HCT116 (cell line): ENCODE measurements around the gene MTPN. TPM values are rescaled to one million over a fixed set of nuclear protein-coding genes. Genes with fewer than 3 reads are reported as not detected.

Experiments used
- ATAC-seq: fragments of 200-7000 bp; cut with Tn5 transposase; 2 replicates; pipeline ENCODE4 v1.9.1; 2020; ENCODE audit warnings: mild to moderate bottlenecking, moderate library complexity
- BruUV-seq: library from RNA; stranded (reverse); fragments of 400-500 nt; replicated peaks from 2 replicates; lab custom pipeline; 2021; lab: Mats Ljungman, UMichigan
- CTCF ChIA-PET: fragments of 300-600 bp; sonication (Branson Sonifier 250); formaldehyde crosslinking; loops from one replicate; lab custom pipeline; 2021; ENCODE audit warnings: antibody characterized with exemption; lab: Charles Lee
- POLR2A ChIA-PET: fragments of 300-600, 350-600 bp; sonication (Branson Sonifier 250); formaldehyde crosslinking; loops from one replicate; lab custom pipeline; 2021; ENCODE audit warnings: antibody characterized with exemption; lab: Charles Lee
- RAD21 ChIA-PET, 2 experiments: fragments of 300-600 bp; sonication (Branson Sonifier 250); formaldehyde crosslinking; loops; one replicate each; lab custom pipeline; 2023; ENCODE audit warnings: low total read pairs in 2 of 2; ENCODE audit not compliant: uncharacterized antibody in 2 of 2, unreplicated experiment in 2 of 2, low non-redundant PET in 1 of 2; lab: Charles Lee
- DNase-seq: peaks from one replicate; pipeline ENCODE4 v3.0.0-alpha.2; 2010; ENCODE audit warnings: low read depth, low spot score
- H2AFZ ChIP-seq: fragments of 200-600 bp; shearing (Covaris generic), sonication (generic); 2 replicates; pipeline ENCODE4 v1.6.1; 2017; ENCODE audit warnings: low read depth, mixed run types, mixed read lengths, antibody characterized with exemption, low read length; ENCODE audit not compliant: poor library complexity, severe bottlenecking
- H3K27ac ChIP-seq: 2 replicates; pipeline ENCODE4 v1.5.1; 2012; ENCODE audit warnings: low read depth, low read length
- H3K27me3 ChIP-seq: fragments of 200-600 bp; sonication (generic); 2 replicates; pipeline ENCODE4 v1.6.1; 2016; ENCODE audit warnings: mixed run types, low read length, mixed read lengths; ENCODE audit not compliant: insufficient read depth
- H3K36me3 ChIP-seq, 2 experiments: fragments of 200-500 bp in 1 of 2; fragments of 200-600 bp in 1 of 2; sonication (Bioruptor generic) in 1 of 2; sonication (generic) in 1 of 2; 2 replicates each; pipeline versions ENCODE4 v1.5.1 to v1.6.1; 2014 to 2016; ENCODE audit warnings: low read length in 2 of 2, inconsistent platforms in 1 of 2, mixed read lengths in 1 of 2, mixed run types in 1 of 2; ENCODE audit not compliant: insufficient read depth in 2 of 2, control insufficient read depth in 1 of 2
- H3K4me1 ChIP-seq, 2 experiments: fragments of 200-600 bp in 1 of 2; sonication (generic) in 1 of 2; 2 replicates each; pipeline versions ENCODE4 v1.5.1 to v1.6.1; 2012 to 2017; ENCODE audit warnings: low read length in 2 of 2, inconsistent platforms in 1 of 2, mild to moderate bottlenecking in 1 of 2, mixed read lengths in 1 of 2, mixed run types in 1 of 2, moderate library complexity in 1 of 2; ENCODE audit not compliant: insufficient read depth in 2 of 2, control insufficient read depth in 1 of 2
- H3K4me2 ChIP-seq: fragments of 200-600 bp; sonication (generic); 2 replicates; pipeline ENCODE4 v1.6.1; 2017; ENCODE audit warnings: mixed run types, low read length, mixed read lengths
- H3K4me3 ChIP-seq, 2 experiments: fragments of 200-600 bp in 1 of 2; sonication (generic) in 1 of 2; replicated peaks in 1 of 2; 2 replicates each; pipeline ENCODE4 v1.5.1; 2011 to 2016; ENCODE audit warnings: low read length in 2 of 2, control low read depth in 1 of 2, low read depth in 1 of 2, mild to moderate bottlenecking in 1 of 2, mixed read lengths in 1 of 2, mixed run types in 1 of 2
- H3K79me2 ChIP-seq: fragments of 200-600 bp; sonication (generic); 2 replicates; pipeline ENCODE4 v1.6.1; 2017; ENCODE audit warnings: mild to moderate bottlenecking, mixed run types, low read length, moderate library complexity, mixed read lengths; ENCODE audit not compliant: insufficient read depth
- H3K9ac ChIP-seq: fragments of 200-600 bp; sonication (generic); 2 replicates; pipeline ENCODE4 v1.6.1; 2016; ENCODE audit warnings: low read length, mixed read lengths
- H3K9me2 ChIP-seq: fragments of 200-600 bp; sonication (generic), shearing (Covaris generic); 2 replicates; pipeline ENCODE4 v1.6.1; 2017; ENCODE audit warnings: mixed run types, mild to moderate bottlenecking, moderate library complexity; ENCODE audit not compliant: insufficient read depth
- H3K9me3 ChIP-seq, 2 experiments: fragments of 200-500 bp in 1 of 2; fragments of 200-600 bp in 1 of 2; sonication (Bioruptor generic) in 1 of 2; sonication (generic) in 1 of 2; 2 replicates each; pipeline ENCODE4 v1.6.1; 2014 to 2017; ENCODE audit warnings: low read length in 2 of 2, mixed read lengths in 2 of 2, inconsistent platforms in 1 of 2, low read depth in 1 of 2, mild to moderate bottlenecking in 1 of 2, mixed run types in 1 of 2, moderate library complexity in 1 of 2; ENCODE audit not compliant: control insufficient read depth in 1 of 2, insufficient read depth in 1 of 2
- H4K20me1 ChIP-seq: fragments of 200-600 bp; sonication (generic), shearing (Covaris generic); 2 replicates; pipeline ENCODE4 v1.6.1; 2017; ENCODE audit warnings: mixed run types, mild to moderate bottlenecking, moderate library complexity; ENCODE audit not compliant: insufficient read depth
- CBX3 ChIP-seq: IDR thresholded peaks from 2 replicates; pipeline ENCODE4 v1.6.1; 2012; ENCODE audit warnings: low read depth
- POLR2AphosphoS5 ChIP-seq: IDR thresholded peaks from 2 replicates; pipeline ENCODE4 v1.6.1; 2011; ENCODE audit warnings: mild to moderate bottlenecking, low read depth, low read length, moderate library complexity
- REST ChIP-seq: IDR thresholded peaks from 2 replicates; pipeline ENCODE4 v1.6.1; 2012; ENCODE audit warnings: low read depth
- SIN3A ChIP-seq: IDR thresholded peaks from 2 replicates; pipeline ENCODE4 v1.6.1; 2012; ENCODE audit warnings: low read depth
- SP1 ChIP-seq: IDR thresholded peaks from 2 replicates; pipeline ENCODE4 v1.6.1; 2012; ENCODE audit warnings: low read depth
- YY1 ChIP-seq: IDR thresholded peaks from 2 replicates; pipeline ENCODE4 v1.6.1; 2011; ENCODE audit warnings: low read length, low read depth, moderate library complexity, mild to moderate bottlenecking; ENCODE audit not compliant: insufficient replicate concordance; ENCODE audit errors: extremely low read depth
- ZBTB33 ChIP-seq: IDR thresholded peaks from 2 replicates; pipeline ENCODE4 v1.6.1; 2011; ENCODE audit warnings: mild to moderate bottlenecking, low read length, moderate library complexity; ENCODE audit not compliant: insufficient replicate concordance; ENCODE audit errors: extremely low read depth
- intact Hi-C: fragments of 100-400 bp; cut with micrococcal nuclease; formaldehyde crosslinking; loops from 2 replicates; pipeline ENCODE4 v1.10.0; 2022
- total RNA-seq: library from RNA; stranded (reverse); gene quantifications from one replicate; pipeline ENCODE4 v1.2.1, GENCODE V29; 2021; ENCODE audit not compliant: unreplicated experiment

Gene MTPN
- total RNA-seq, 1 experiment from 2014 or later: 152 TPM

GRCh38 chr7:135995748-135996147, 18.6 kb upstream of the MTPN start:
- CTCF ChIA-PET: no interaction called here
- RAD21 ChIA-PET: no interaction called here
- H4K20me1 ChIP-seq: no peaks in the 10 kb centered on the region
- H3K4me3 ChIP-seq: no peak overlapping the region
- no peaks in the 10 kb centered on the region for H3K4me1 ChIP-seq
- no peak for DNase-seq
- intact Hi-C loops: no loop called here
- no peak for ATAC-seq
- H3K9me3 ChIP-seq: no peaks in the 10 kb centered on the region
- H2AFZ ChIP-seq: no peak overlapping the region
- H3K27me3 ChIP-seq: no peaks in the 10 kb centered on the region
- TF ChIP-seq SIN3A: no peak
- TF ChIP-seq CBX3: no peak
- TF ChIP-seq YY1: no peak
- TF ChIP-seq POLR2AphosphoS5: no peak
- TF ChIP-seq ZBTB33: no peak
- no peak for TF ChIP-seq SP1
- TF ChIP-seq REST: no peak
- no TSS peak for BruUV-seq
- H3K79me2 ChIP-seq: no peaks in the 10 kb centered on the region
- no peak overlapping the region for H3K9ac ChIP-seq
- no peaks in the 10 kb centered on the region for H3K36me3 ChIP-seq
- POLR2A ChIA-PET: no interaction called here
- H3K27ac ChIP-seq: no peak overlapping the region
- no peaks in the 10 kb centered on the region for H3K9me2 ChIP-seq
- H3K4me2 ChIP-seq: no peak overlapping the region
